Aorta (tissue), 5 donors: ENCODE measurements around the gene KCNJ11. TPM values are rescaled to one million over a fixed set of nuclear protein-coding genes. Genes with fewer than 3 reads are reported as not detected.

ENCODE experiments used
- ATAC-seq: fragments of 200-7000 bp; cut with Tn5 transposase; one replicate; pipeline ENCODE4 v1.9.1; 2022; ENCODE audit warnings: moderate library complexity; ENCODE audit not compliant: low FRiP score
- DNase-seq, 2 donors: peaks; one replicate each; pipeline ENCODE4 v3.0.0-alpha.2; 2020
- H3K27ac ChIP-seq, 2 donors: one replicate each; pipeline ENCODE4 v1.5.1; 2013; ENCODE audit warnings: low read length in 2 of 2, mild to moderate bottlenecking in 2 of 2, moderate library complexity in 2 of 2, control low read depth in 1 of 2, inconsistent platforms in 1 of 2, low read depth in 1 of 2
- H3K27me3 ChIP-seq, 2 donors: one replicate each; pipeline ENCODE4 v1.6.1; 2013; ENCODE audit warnings: control low read depth in 1 of 2, low read length in 1 of 2, mild to moderate bottlenecking in 1 of 2, moderate library complexity in 1 of 2; ENCODE audit not compliant: insufficient read depth in 2 of 2, control insufficient read depth in 1 of 2
- H3K36me3 ChIP-seq, 2 donors: one replicate each; pipeline ENCODE4 v1.6.1; 2013; ENCODE audit warnings: control low read depth in 1 of 2, low read length in 1 of 2, mild to moderate bottlenecking in 1 of 2; ENCODE audit not compliant: insufficient read depth in 2 of 2, control insufficient read depth in 1 of 2
- H3K4me1 ChIP-seq, 2 donors: one replicate each; pipeline ENCODE4 v1.6.1; 2013; ENCODE audit warnings: low read length in 2 of 2, control low read depth in 1 of 2, mild to moderate bottlenecking in 1 of 2, moderate library complexity in 1 of 2; ENCODE audit not compliant: insufficient read depth in 2 of 2, control insufficient read depth in 1 of 2
- H3K4me3 ChIP-seq, 2 donors: one replicate each; pipeline ENCODE4 v1.5.1; 2013; ENCODE audit warnings: low read length in 2 of 2, control low read depth in 1 of 2, mild to moderate bottlenecking in 1 of 2
- H3K9me3 ChIP-seq: one replicate; pipeline ENCODE4 v1.6.1; 2013; ENCODE audit warnings: mild to moderate bottlenecking, low read length; ENCODE audit not compliant: control insufficient read depth
- WGBS, 2 donors: extraction: QIAGEN DNeasy Blood & Tissue Kit; methylation state at CpG; one replicate each; pipeline ENCODE4 v1.1.7; 2013; 5-methylcytosine and 5-hydroxymethylcytosine counted together
- intact Hi-C, 2 donors: fragments of 100-400 bp; cut with DNase I; formaldehyde crosslinking; loops; one replicate each; pipeline versions ENCODE4 v1.14.2 to v1.15.0; 2022
- polyA plus RNA-seq, 2 donors: library from polyadenylated mRNA; stranded (reverse); fragments of 200-250 nt; gene quantifications; one replicate each; pipeline ENCODE4 v1.2.3, GENCODE V29; 2013
- total RNA-seq, 2 donors: library from RNA; stranded (reverse); fragmentation: NEBNext Ultra II Directional; extraction: Animal tissue kit (Norgen Biotek cat#: 25700); gene quantifications; one replicate each; pipeline ENCODE4 v1.2.1, GENCODE V29; 2021
- donor health status: healthy with polysubstance abuse.
- donor health status: Bipolar disorder and iron deficiency.
- donor health status: DM: no; HTN: no; CAD: no.
- donor health status: DM: no; HTN: no; CAD: no.
- donor health status: DM: yes; HTN: yes; CAD: no.

Gene KCNJ11
- total and polyA plus RNA-seq, 4 donors: 1.0 to 3.8 (median 1.5) TPM

GRCh38 chr11:17350455-17351171 is 37.8 kb downstream of the KCNJ11 start:
- ATAC-seq (no peak), DNase-seq (no peak)
- Histone ChIP-seq H3K36me3 (no peaks in the 10 kb centered on the region), H3K27ac (no peak overlapping the region), H3K4me1 (no peaks in the 10 kb centered on the region), H3K9me3 (no peaks in the 10 kb centered on the region), H3K27me3 (no peaks in the 10 kb centered on the region), H3K4me3 (no peak overlapping the region)
- intact Hi-C loops: loop anchor here in 1 of 2 donors (10.0 kb wide), 1 partner anchor 146 kb away; the partner anchor contains the start of gene PIK3C2A
- WGBS, 2 donors: 96 to 98% methylated on average over 7 of the region's 7 CpGs

GRCh38 chr11:17347676-17348075 is 40.8 kb downstream of the KCNJ11 start:
- DNase-seq (no peak), ATAC-seq (no peak)
- intact Hi-C loops: no loop called here
- H3K36me3 ChIP-seq: no peaks in the 10 kb centered on the region
- no peaks in the 10 kb centered on the region for H3K9me3 ChIP-seq
- H3K27me3 ChIP-seq: no peaks in the 10 kb centered on the region
- no peak overlapping the region for H3K4me3 ChIP-seq
- no peak overlapping the region for H3K27ac ChIP-seq
- H3K4me1 ChIP-seq: no peaks in the 10 kb centered on the region
- 28 to 32% methylated on average over 1 of the region's 1 CpG for WGBS, 2 donors

- WGBS, 2 donors: 85 to 96% methylated on average over 1 of the region's 1 CpG
- no peaks in the 10 kb centered on the region for H3K9me3 ChIP-seq
- intact Hi-C loops: no loop called here
- no peak overlapping the region for H3K27ac ChIP-seq
- ATAC-seq: no peak
- no peak overlapping the region for H3K4me3 ChIP-seq
- H3K27me3 ChIP-seq: no peaks in the 10 kb centered on the region
- no peaks in the 10 kb centered on the region for H3K4me1 ChIP-seq
- no peak for DNase-seq
- H3K36me3 ChIP-seq: no peaks in the 10 kb centered on the region
Observed at GRCh38 chr11:17343907-17344306, 44.6 kb downstream of the KCNJ11 start.

GRCh38 chr11:17343257-17343656 is 45.2 kb downstream of the KCNJ11 start:
- ATAC-seq (no peak), DNase-seq (no peak)
- intact Hi-C loops: no loop called here
- no peaks in the 10 kb centered on the region for H3K4me1 ChIP-seq
- WGBS, 2 donors: 98 to 99% methylated on average over 2 of the region's 2 CpGs
- no peaks in the 10 kb centered on the region for H3K9me3 ChIP-seq
- no peaks in the 10 kb centered on the region for H3K27me3 ChIP-seq
- no peaks in the 10 kb centered on the region for H3K36me3 ChIP-seq
- no peak overlapping the region for H3K27ac ChIP-seq
- H3K4me3 ChIP-seq: no peak overlapping the region

Other genes with a start within 250 kb of the KCNJ11 start
- gene PIK3C2A, start 180.7 kb downstream of the KCNJ11 start, total RNA-seq: 100 to 1,000 TPM; 100 to 110 TPM
- 10 to 100 TPM; 12.1 to 16.3 TPM for gene PIK3C2A, start 180.7 kb downstream of the KCNJ11 start, polyA plus RNA-seq
- 100 to 1,000 TPM; 108 to 130 TPM for gene NUCB2, start 111.9 kb downstream of the KCNJ11 start, total RNA-seq
- 100 to 1,000 TPM; 119 to 121 TPM for gene NUCB2, start 111.9 kb downstream of the KCNJ11 start, polyA plus RNA-seq
- 1 to 10 TPM; 2.9 to 3.2 TPM for gene NCR3LG1, start 36.9 kb downstream of the KCNJ11 start, total RNA-seq
- gene NCR3LG1, start 36.9 kb downstream of the KCNJ11 start, polyA plus RNA-seq: under 1 TPM; 0.38 to 0.74 TPM
- gene ABCC8, start 88.2 kb upstream of the KCNJ11 start, total RNA-seq: 1 to 10 TPM in 1 of 2 donors, under 1 TPM in 1; 0.32 to 2.5 TPM
- gene ABCC8, start 88.2 kb upstream of the KCNJ11 start, polyA plus RNA-seq: under 1 TPM in 1 of 2 donors, not detected in 1; 0.59 TPM
- gene USH1C, start 155.8 kb upstream of the KCNJ11 start, total RNA-seq: not detected
- 10 to 100 TPM in 1 of 2 donors, under 1 TPM in 1; 0.46 to 20.4 TPM for gene USH1C, start 155.8 kb upstream of the KCNJ11 start, polyA plus RNA-seq
- not detected for gene OTOG, start 158.6 kb upstream of the KCNJ11 start, total RNA-seq
- gene OTOG, start 158.6 kb upstream of the KCNJ11 start, polyA plus RNA-seq: not detected